ENCODE results near the gene PHF5A. TPM values are rescaled to one million over a fixed set of nuclear protein-coding genes. Genes with fewer than 3 reads are reported as not detected.
"Not testable (repeated sequence)": the region's sequence is repeated elsewhere in the genome, so short reads cannot be mapped to it uniquely, and the experiment has no call there.

PHF5A gene
- polyA plus RNA-seq, 4 donors: 51.3 to 62.0 (median 52.4) TPM

DNA sequence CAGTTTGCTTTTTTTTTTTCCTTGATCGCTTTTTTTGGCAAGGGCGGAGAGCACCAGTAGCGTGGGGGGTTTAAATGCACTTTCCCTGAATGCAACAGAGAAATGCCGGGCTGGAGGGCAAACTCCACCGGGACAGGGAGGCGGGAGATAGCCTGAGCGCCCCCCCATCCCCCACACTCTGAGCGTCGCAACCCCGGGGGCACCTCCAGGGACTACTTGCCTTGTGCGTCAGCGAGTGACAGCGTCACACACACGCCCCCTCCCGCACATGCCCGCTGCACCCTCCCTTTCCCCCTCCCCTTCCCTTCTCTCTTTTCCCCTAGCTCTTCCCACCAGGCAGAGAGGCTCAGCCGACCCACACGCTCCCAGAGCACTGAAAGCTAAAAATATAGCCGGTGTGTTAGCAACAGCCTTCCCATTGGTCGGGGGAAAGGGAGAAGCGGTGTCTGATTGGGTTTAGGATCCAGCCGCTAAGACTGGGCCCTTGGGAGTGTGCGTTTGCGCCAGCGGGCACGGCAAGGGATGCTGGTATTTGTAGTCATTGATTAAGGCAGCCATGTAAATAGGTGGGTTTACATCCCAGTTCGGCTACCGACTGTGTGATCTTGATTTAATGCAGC lies 20.2 kb downstream of the PHF5A start:
- peak; percentile 98 to 100 (median 99) for DNase-seq (ENCODE audit: low read depth in 4 of 4, low spot score in 3 of 4)

DNA sequence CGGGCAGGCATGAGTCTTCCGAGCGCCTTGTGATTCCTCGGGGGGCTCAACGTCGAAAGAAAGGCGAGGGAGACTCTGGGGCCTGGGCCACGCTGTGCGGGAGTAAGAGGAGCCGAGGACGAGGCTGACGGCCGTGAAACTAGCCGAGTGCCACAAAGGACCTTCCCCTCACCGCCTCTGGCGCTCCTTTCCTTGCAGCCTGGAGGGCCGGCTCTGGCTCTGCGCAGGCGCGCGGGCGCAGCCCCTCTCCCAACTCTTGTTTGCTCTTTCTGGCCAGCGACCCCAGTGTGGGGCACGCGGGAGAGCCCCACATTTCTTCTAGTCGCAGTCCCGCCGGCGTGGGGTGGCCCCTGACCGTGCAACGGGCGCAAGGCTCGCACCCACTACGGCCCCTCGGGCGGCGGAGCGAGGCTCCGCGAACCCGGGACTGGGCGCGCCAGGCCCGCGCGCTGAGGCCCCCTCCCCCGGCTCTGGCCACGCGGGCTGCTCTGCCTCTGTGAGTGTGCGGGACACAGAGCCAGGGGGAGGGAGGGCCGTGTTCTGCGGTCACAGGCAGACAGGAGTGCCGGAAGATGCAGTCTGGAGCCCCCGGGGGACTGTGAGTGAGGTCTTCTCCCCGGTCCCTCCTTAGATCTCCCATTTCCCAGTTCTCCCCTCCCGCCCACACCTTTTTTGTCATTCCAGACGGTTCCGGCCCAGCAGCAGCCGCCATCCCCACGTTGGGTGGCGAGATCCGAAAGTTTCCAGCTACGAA lies 20.9 kb downstream of the PHF5A start:
- no peak for DNase-seq (ENCODE audit: low read depth in 4 of 4, low spot score in 3 of 4)

DNA sequence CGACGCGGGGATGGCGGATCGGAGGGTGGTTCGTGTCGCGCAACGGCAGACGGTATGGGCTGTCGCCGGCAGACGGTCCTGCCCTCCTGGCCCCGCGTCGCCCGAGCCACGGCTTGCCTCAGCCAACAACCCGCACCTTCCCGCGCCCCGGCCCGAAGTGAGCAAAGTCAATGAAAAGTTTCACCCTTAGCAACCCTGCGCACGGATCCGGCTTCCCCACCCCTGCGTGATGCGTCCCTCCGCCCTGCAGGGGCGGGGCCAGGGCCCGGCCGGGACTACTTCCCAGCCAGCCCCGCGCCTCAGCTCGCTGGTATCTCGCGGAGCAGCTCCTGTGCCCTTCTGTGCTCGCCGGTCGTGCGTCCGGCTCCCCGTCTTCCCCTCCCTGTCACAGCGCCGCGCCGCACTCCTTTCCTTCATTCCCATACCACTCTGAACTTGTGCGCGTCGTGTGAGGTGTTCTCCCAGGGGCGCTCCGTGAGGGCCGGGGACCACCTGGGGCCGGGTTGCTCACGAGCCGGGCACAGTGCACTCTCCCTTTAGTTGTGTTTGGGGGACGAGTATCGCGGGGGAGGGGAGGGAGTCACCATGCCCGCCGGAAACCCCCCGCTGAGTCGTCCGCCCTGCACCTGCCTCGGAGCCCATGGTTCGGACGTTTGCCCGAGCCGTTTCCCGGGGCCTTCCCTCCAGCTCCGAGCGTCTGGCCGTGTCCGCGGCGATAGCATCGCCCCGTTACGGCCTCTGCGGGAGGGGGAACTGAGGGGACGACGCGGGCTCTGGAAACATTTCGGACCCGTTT lies 21.7 kb downstream of the PHF5A start, which contains the start of gene TOB2:
TSS of gene TOB2 (minus strand) at position 163 of the 796 bp plus-strand sequence. CDS start 9,456 bp downstream, outside the sequence.
- peak; percentile 85 to 92 (median 92) for DNase-seq (ENCODE audit: low read depth in 4 of 4, low spot score in 3 of 4)

DNA sequence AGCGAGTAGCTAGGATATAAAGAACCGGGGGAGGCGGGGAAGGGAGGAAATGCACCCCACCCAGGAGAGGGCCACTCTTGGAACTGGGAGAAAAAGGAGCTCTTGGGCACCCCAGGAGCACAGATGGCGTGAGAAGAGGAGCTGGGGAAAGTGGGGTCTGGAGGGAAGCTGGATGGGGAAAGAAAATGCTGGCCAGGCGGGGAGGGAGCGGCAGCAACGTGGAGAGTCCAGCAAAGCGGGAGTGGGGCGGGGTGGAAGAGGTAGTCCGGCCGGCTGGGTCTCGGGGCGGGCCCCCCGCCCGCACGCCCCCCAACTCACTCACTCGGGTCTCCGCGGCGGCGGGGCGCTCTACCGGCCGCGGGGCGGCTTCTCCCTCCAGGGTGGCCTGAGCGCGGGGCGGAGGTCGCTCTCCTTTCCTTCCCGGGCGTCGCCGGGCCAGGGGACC lies 22.4 kb downstream of the PHF5A start:
- DNase-seq (ENCODE audit: low read depth in 4 of 4, low spot score in 3 of 4): no peak

DNA sequence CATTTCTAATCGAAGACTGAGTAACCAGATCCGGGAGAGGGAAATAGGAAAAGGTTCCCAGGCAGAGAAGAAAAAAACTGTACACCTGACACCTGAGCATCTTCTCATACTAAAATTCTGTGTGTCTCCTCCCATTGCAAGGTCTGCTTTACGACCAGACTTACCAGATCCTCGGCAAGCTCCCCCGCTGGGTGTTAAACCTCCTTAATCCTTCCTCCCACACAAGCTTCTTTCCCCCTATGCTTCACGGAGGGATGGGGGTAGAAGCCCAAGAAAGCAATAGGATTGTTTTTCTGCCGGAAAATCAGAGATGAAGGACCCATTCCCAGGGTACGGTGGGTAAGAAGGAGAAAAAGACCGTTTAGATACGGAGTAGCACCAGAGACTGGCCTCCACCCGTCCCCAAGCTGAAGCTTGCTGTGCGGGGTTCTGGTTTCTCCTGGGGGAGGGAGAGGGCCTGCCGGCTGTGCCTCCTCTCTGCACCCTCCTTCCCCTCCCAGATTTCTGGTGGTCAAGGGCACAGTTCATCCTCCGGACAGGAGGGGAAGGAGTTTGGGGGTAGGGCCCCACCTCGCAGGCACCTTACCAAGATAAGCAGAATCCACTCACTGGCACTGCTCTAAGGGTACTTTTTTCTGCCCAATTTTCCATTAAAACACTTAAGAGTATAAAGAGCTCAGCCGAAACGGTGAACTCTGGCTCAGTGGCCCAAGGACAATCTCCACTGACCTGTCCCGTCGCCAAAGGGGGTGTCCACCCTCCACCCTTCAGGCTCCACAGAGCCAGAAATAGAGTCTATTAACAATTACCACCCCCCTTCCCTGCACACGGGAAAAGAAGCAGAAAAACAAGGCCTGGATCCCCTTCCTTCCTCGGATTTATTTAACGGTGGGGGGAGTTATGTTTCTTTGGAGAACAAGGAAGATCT lies 23.1 kb downstream of the PHF5A start:
- no peak for DNase-seq (ENCODE audit: low read depth in 4 of 4, low spot score in 3 of 4)

DNA sequence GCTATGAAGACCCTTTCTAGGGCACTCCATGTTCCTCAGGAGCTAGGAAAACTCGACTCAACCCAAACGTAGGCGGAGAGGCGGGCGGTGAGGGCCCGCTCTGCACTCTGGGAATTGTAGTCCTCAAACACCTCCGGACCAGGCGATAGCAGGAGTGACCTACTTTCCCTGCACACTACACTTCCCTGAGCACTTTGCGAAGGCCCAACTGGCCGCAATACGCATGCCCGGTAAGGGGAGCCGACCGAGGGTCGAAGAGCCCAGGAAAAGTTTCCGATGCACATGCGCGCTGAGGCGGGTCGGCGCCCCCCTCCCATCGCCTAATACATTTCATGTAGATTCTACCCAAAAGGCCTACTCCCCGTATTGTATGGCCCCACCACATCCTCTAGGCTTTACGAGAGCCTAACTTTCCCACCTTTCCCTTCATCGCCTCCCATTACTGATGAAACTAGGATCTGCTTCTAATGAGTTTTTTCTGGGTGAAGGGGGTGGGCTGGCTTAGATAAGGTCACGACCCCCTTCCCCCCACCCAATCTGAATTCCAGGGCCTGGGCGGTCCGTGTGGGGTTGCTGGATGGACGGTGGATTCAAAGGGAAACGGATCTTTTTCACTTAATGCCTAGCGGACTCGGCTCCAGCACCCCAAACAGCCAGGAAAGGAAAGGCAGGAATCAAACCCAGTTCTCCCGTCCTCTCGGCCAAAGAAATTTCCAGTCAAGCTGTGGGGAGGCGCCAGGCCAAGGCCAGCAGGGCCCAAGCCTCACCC lies 23.9 kb downstream of the PHF5A start:
- peak; percentile 90 to 96 (median 94) for DNase-seq (ENCODE audit: low read depth in 4 of 4, low spot score in 3 of 4)

GRCh38 chr22:41442240-41442792 lies 26.2 kb downstream of the PHF5A start:
- no peak for DNase-seq (ENCODE audit: low read depth in 4 of 4, low spot score in 3 of 4)

- DNase-seq (ENCODE audit: low read depth in 4 of 4, low spot score in 3 of 4): not testable (repeated sequence)
Measured at GRCh38 chr22:41440511-41440910, 28.0 kb downstream of the PHF5A start.

DNA sequence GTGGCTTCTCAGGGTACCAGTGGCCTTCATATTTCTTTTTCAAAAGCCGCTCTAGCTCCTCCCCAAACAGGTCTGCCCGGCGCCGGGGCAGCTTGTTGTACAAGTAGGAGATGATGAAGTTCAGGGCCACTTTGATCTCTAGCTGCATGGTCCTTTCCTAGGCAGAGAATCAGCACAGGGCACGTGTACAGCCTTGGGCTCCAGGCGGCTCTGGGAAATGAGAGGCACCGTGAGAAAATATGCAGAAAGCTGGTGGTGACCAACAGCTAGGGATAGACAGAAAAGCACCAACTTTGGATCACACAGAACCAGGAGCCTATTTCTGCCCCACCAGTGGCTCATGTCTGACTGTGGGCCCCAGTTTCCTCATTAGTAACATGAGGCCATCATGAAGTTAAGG lies 31.3 kb downstream of the PHF5A start:
- no peak for DNase-seq (ENCODE audit: low read depth in 4 of 4, low spot score in 3 of 4)

DNA sequence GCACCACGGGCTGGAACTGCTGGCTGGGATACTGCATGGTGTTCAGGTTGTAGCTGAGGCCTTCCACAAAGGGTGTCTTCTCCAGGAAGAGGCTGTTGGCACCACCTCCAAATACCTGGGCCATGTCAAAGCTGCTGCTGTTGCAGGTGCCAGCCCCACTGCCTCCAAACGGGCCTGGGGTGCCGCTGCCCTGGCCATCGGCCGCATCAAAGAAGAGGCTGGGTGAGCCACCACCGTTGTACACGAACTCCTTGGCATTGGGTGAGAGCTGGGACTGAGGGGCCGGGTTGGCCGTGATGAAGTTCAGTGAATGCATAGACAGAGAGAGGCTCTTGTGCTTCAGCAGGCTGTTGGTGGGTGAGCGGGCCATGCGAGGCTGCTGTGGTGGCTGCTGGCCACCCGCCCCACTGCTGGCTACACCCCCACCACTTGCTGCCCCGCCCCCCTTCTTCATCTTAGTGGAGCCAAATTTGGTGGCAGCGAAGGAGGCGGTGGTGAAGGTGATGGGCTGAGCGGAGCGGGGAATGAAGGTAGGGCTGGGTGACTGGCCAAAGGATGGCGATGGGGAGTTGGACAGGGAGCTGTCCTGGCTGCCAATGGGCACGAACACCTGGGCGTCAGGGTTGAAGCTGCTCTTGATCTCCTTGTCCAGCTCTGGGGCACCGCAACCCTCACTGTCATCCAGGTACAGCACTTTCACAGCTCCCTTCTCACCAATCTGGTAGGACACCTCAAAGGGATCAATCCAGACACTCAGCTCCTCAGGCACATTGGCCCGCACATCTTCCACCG lies 32.0 kb downstream of the PHF5A start:
- no peak for DNase-seq (ENCODE audit: low read depth in 4 of 4, low spot score in 3 of 4)

- no peak for DNase-seq (ENCODE audit: low read depth in 4 of 4, low spot score in 3 of 4)
Measured at GRCh38 chr22:41435560-41435959, 32.9 kb downstream of the PHF5A start.

GRCh38 chr22:41434361-41435003 lies 34.0 kb downstream of the PHF5A start:
- not testable (repeated sequence) for DNase-seq (ENCODE audit: low read depth in 4 of 4, low spot score in 3 of 4)

GRCh38 chr22:41433480-41433879 lies 35.0 kb downstream of the PHF5A start:
- not testable (repeated sequence) for DNase-seq (ENCODE audit: low read depth in 4 of 4, low spot score in 3 of 4)

GRCh38 chr22:41431656-41432055 lies 36.8 kb downstream of the PHF5A start:
- DNase-seq (ENCODE audit: low read depth in 4 of 4, low spot score in 3 of 4): no peak

- DNase-seq (ENCODE audit: low read depth in 4 of 4, low spot score in 3 of 4): no peak
Measured at GRCh38 chr22:41429951-41430332, 38.5 kb downstream of the PHF5A start.

GRCh38 chr22:41429232-41429950 lies 39.1 kb downstream of the PHF5A start:
- DNase-seq (ENCODE audit: low read depth in 4 of 4, low spot score in 3 of 4): no peak

Data from left renal pelvis (tissue), 4 donors.